ENCODE data around the gene SHC2.

The SHC2 gene

DNA sequence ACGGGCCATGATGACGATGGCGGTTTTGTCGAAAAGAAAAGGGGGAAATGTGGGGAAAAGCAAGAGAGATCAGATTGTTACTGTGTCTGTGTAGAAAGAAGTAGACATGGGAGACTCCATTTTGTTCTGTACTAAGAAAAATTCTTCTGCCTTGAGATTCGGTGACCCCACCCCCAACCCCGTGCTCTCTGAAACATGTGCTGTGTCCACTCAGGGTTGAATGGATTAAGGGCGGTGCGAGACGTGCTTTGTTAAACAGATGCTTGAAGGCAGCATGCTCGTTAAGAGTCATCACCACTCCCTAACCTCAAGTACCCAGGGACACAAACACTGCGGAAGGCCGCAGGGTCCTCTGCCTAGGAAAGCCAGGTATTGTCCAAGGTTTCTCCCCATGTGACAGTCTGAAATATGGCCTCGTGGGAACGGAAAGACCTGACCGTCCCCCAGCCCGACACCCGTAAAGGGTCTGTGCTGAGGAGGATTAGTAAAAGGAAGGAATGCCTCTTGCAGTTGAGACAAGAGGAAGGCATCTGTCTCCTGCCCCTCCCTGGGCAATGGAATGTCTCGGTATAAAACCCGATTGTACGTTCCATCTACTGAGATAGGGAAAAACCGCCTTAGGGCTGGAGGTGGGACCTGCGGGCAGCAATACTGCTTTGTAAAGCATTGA, 74.1 kb downstream of the SHC2 start:
- intact Hi-C loops (cut with DNase I), result loop anchor here (10.0 kb wide), 1 partner anchor 98 kb away; no protein-coding TSS in a partner anchor
- DNase-seq, result peak in 7 of 42 donors; percentile 6 to 51 (median 25)

DNA sequence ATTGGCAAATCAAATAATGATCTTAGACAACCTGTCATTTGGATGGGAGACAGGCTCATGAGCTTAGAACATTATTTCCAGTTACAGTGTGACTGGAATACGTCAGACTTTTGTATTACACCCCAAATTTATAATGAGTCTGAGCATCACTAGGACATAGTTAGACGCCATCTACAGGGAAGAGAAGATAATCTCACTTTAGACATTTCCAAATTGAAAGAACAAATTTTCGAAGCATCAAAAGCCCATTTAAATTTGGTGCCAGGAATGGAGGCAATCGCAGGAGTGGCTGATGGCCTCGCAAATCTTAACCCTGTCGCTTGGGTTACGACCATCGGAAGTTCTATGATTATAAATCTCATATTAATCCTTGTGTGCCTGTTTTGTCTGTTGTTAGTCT, 74.6 kb downstream of the SHC2 start:
- peak in 6 of 42 donors; percentile 3 to 20 (median 10) for DNase-seq
- intact Hi-C loops (cut with DNase I), result loop anchor here (10.0 kb wide), 1 partner anchor 99 kb away; no protein-coding TSS in a partner anchor

DNA sequence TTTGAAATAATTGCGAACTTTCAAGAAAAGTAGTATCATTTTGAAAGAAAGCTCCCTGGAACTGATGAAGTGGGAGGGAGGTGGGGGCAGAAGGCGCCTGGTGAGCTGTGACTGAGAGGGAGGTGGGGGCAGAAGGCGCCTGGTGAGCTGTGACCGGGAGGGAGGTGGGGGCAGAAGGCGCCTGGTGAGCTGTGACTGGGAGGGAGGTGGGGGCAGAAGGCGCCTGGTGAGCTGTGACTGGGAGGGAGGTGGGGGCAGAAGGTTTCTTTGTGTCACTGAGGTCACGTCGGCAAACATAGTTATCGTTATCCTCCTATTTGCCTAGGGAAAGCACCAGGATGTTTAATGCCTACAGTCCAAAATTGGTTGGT, 76.0 kb downstream of the SHC2 start:
- intact Hi-C loops (cut with DNase I), result loop anchor here (10.0 kb wide), 1 partner anchor 100 kb away; no protein-coding TSS in a partner anchor
- DNase-seq, result peak in 8 of 42 donors; percentile 5 to 42 (median 14)

DNA sequence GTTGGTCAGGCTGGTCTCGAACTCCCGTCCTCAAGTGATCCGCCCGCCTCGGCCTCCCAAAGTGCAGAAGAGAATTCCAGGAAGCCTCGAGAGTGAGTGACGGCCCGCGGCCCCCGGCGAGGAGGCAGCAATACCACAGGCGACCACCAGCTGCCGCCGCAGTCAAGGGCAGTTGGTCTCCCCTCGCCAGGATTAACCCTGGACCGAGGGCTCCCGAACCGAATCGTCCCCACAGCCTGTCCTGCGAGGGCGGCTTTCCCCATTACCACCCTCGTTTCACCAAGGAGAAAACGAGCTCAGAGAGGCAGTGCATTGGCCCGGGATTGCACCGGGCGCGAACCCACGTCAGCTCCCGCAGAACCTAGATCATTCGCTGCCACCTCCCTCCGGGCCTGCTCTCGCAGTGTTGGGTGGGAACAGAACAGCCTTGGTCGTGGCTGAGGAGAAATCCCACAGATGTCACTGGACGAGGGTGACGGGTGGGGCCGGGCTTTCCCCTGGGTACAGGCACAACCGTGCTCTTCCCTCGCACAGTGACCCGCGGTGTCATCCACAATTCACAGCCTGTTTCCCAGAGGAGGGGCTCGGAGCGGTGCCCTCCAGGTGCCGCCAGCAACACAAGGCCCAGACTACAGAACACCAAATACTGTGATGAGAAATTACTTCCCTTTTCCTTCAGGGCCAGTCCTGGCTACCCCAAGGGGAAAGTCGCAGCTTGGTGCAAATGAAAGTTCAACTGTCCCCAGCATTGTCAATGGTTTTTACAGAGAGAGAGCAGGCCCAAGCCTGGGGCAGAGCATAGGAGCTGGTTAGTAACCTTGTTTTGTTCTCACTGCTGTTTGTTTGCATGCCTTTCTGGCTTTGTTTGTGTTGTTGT, 76.7 kb downstream of the SHC2 start:
- DNase-seq, result peak in 37 of 42 donors; percentile 16 to 79 (median 46)
- intact Hi-C loops (cut with DNase I), result loop anchor here (10.0 kb wide), 1 partner anchor 101 kb away; no protein-coding TSS in a partner anchor

DNA sequence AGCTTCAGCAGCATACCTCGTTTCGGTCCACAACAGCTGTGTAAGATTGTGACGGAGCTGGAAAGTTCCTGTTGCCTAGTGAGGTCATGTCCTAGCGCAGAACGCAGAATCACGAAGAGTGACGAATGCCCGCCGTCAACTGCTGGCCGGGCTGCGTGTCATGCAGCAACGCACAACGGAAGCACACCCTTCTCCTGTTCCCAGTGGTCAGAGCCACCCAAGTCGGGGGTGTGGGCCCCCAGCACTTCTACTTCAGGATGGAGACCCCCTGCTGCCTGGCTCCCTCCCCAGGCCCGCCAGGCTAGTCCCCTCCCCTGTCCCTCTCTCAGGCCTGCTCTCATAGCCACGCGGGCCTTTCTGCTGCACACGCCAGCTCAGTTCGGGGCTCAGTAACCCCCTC, 77.8 kb downstream of the SHC2 start:
- peak in 6 of 42 donors; percentile 8 to 34 (median 22) for DNase-seq
- intact Hi-C loops (cut with DNase I), result loop anchor here (10.0 kb wide), 1 partner anchor 102 kb away; no protein-coding TSS in a partner anchor

DNA sequence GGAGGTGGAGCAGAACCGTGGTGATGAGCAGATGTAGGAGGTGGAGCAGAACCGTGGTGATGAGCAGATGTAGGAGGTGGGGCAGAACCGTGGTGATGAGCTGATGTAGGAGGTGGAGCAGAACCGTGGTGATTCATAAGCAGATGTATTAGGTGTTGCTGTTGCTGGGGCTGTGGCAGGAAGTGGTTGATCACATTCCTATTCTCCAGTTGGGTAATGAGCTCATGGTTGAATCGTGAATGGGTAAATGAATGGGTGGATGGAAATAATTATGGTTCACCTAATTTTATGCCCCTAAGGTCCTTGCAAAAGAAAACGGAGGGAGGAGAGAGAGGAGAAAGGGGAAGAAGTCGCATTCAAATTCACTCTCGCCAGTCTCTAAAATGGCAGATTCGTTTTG, 78.3 kb downstream of the SHC2 start:
- DNase-seq, result peak in 13 of 42 donors; percentile 12 to 59 (median 33)
- intact Hi-C loops (cut with DNase I), result loop anchor here (10.0 kb wide), 1 partner anchor 102 kb away; no protein-coding TSS in a partner anchor

DNA sequence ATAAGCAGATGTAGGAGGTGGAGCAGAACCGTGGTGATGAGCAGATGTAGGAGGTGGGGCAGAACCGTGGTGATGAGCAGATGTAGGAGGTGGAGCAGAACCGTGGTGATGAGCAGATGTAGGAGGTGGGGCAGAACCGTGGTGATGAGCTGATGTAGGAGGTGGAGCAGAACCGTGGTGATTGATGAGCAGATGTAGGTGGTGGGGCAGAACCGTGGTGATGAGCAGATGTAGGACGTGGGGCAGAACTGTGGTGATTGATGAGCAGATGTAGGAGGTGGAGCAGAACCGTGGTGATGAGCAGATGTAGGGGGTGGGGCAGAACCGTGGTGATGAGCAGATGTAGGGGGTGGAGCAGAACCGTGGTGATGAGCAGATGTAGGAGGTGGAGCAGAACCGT, 78.9 kb downstream of the SHC2 start:
- peak in 5 of 42 donors; percentile 9 to 28 (median 23) for DNase-seq
- intact Hi-C loops (cut with DNase I), result loop anchor here (10.0 kb wide), 1 partner anchor 103 kb away; no protein-coding TSS in a partner anchor

DNA sequence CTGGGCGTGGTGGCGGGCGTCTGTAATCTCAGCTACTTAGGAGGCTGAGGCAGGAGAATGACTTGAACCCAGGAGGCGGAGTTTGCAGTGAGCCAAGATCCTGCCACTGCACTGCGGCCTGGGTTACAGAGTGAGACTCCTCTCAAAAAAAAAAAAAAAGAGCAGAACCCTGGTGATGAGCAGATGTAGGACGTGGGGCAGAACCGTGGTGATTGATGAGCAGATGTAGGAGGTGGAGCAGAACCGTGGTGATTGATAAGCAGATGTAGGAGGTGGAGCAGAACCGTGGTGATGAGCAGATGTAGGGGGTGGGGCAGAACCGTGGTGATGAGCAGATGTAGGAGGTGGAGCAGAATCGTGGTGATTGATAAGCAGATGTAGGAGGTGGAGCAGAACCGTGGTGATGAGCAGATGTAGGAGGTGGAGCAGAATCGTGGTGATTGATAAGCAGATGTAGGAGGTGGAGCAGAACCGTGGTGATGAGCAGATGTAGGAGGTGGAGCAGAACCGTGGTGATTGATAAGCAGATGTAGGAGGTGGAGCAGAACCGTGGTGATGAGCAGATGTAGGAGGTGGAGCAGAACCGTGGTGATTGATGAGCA, 80.1 kb downstream of the SHC2 start:
- intact Hi-C loops (cut with DNase I), result loop anchor here (10.0 kb wide), 1 partner anchor 104 kb away; no protein-coding TSS in a partner anchor
- DNase-seq, result peak in 4 of 42 donors; percentile 9 to 33 (median 18)

DNA sequence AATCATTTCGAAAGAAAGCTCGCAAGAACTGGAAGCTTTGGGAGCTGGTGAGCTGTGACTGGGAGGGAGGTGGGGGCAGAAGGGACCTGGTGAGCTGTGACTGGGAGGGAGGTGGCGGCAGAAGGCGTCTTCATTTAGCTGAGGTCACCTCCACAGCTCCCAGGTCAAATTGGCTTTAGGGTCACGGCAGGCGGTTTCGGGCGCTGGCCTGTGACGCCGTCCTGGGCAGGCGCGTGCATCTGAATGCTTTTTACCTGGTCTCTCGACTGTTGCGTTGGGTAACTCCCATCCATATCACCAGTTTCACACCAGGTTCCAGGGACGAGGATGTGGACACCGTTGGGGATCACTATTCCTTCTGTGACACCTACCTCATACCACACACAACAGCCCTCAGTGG, 81.0 kb downstream of the SHC2 start:
- DNase-seq, result peak in 7 of 42 donors; percentile 4 to 34 (median 21)
- intact Hi-C loops (cut with DNase I), result loop anchor here (10.0 kb wide), 1 partner anchor 105 kb away; no protein-coding TSS in a partner anchor

DNA sequence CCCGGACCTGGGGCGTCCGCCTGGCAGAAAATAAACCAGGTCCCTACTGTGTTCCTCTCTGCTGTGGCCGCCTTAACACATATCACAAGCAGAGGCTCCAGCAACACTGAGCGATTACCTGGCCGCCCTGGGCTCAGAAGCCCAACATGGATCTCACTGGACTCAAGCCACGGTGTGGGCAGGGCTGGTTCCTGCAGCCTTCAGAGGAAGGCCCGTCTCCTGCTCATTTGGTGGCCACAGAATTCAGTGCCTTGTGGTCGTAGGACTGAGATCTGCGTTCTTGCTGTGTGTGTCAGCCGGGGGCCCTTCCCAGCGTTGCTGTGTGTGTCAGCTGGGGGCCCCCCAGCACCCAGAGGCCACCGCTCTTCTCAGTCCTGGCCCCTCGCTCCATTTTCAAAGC, 82.1 kb downstream of the SHC2 start:
- DNase-seq, result peak in 5 of 42 donors; percentile 4 to 27 (median 26)
- intact Hi-C loops (cut with DNase I), result no loop called here

DNA sequence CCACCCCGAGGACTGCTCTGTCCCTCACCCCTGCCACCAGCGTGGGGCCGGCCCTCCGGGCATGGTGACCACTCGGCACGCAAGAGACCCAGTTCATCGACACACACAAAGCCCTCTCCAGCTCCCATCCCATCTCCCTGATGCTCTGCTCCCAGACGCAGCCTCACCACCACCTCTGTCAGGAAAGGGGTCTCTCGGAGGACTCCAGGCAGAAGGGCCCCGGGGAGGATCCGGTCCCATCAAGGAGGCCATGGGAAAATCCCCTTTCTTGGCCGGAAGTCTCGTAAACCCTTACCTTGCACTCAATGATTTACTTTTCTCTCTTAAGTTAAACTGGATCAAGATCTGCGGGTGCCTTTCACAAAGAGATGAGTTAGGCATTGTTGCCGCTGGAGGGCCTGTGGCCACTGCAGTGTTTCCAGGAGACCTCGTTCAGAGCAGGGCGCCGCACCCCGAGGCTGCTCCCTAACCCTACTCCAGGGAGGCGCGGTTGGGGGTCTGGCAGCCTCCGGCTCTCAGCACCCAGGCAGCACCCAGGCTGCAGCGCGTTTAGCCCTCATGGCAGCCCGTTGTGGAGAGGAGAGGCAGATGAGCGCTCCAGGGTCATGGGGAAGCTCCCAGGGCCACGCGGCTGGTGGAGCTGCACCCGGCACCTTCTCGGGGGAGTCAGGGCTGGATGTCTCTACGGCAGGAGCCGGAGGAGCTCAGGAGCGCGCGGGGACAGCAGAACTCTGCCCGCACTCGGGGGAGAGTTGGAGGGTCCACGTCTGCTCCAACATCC, 82.8 kb downstream of the SHC2 start:
- peak in 6 of 42 donors; percentile 5 to 37 (median 14) for DNase-seq
- intact Hi-C loops (cut with DNase I), result no loop called here

DNA sequence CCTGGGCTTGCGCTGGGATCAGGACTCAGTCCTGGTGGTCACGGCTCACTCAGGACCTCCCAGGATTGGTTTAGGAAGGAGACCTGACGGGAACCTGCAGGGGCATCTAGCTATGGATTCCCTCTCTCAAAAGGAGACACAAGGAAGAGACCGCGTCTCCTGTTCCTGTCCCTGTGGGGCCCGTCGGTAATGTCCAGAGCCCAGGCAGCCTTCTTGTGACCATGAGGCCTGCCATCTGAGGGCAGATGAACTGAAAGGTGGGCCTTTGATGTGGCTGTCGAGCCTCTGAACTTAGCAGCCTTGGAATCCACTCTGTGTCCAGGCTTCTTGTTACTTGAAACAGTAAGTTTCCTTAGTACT, 84.7 kb downstream of the SHC2 start:
- peak in 1 of 42 donors; percentile 4 for DNase-seq
- intact Hi-C loops (cut with DNase I), result no loop called here

DNA sequence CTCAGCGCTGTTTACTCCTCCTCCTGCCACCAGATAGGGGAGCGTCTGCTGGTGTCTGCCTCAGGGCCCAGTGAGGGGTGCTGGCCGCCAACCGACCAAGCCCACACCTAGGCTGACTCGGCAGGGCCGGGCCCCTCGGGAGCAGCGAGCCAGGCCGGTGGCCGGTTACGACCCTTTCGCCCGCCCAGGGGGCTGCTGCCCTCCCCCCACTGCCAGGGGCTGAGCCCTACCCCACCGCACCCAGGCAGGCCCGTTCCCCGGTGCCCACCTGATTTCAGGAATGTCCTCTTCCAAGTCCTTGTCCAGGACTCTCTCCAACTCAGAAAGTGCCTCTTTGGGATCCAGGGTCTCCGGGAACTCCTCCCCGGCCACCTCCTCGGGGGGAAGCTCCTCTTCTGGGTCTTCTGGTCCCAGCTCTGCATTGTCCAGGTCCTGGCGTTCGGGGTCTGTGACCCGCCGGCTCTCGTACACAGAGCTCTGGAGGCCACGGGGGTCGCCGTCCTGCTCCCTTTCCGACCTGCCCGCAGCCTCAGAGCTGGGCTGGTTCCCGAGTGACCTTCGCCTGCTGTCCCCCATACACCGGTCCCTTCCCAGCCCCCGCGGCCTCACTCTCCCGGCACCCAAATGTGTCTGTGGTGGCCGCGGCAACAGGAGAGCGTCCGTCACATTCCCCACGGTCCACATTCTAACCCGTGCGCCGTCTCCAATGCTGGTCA, 85.3 kb downstream of the SHC2 start:
- DNase-seq, result peak in 7 of 42 donors; percentile 4 to 22 (median 13)
- intact Hi-C loops (cut with DNase I), result no loop called here

DNA sequence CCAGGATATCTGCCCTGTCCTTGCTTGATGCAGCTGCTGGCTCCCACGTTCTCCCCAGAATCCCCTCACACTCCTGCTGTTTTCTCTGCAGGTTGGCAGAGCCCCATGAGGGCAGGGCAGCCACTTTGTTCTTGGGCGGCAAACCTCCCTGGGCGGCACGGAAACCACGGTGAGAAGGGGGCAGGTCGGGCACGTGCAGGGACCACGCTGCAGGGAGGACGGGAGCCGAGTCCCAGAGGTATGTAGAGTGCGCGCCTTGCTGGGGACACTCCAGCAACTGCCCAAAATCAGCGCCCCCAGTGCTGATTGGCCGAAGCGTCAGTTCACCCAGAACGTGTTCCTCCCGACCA, 86.0 kb downstream of the SHC2 start:
- peak in 7 of 42 donors; percentile 1 to 33 (median 10) for DNase-seq
- intact Hi-C loops (cut with DNase I), result no loop called here

DNA sequence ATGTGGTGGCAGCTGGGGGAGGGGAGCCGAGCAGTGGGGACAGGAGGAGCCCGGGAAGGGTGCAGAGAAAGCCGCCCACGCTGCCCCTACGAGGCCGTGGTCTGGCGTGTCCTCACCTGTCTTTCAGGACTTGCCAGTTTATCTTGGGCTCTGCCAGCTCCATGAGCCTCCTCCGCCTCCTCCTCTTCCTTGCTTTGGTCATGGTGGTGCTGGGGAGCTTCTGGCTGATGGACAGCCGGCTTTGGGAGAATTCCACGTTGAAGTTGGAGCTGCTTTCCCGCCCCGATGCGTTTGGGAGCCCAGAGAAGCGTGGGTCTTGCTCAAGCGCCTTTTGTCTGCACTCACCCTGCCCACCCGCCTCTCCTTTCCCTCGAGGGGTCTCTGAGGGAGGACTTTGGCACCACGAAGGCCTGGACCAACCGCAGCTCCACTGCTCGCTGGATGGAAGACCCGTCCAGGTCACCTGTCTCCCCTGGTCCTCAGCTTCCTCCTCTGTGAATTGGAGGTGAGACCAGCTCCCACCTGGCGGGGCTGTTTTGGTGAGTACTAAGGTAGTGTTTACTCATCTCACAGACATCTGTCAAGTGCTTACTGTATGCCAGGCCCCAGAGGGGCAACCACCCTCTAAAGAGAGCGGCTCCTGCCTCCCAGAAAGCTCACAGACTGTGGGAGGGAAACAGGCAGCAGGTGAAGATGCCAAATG, 86.5 kb downstream of the SHC2 start:
- intact Hi-C loops (cut with DNase I), result no loop called here
- DNase-seq, result peak in 7 of 42 donors; percentile 3 to 25 (median 7)

DNA sequence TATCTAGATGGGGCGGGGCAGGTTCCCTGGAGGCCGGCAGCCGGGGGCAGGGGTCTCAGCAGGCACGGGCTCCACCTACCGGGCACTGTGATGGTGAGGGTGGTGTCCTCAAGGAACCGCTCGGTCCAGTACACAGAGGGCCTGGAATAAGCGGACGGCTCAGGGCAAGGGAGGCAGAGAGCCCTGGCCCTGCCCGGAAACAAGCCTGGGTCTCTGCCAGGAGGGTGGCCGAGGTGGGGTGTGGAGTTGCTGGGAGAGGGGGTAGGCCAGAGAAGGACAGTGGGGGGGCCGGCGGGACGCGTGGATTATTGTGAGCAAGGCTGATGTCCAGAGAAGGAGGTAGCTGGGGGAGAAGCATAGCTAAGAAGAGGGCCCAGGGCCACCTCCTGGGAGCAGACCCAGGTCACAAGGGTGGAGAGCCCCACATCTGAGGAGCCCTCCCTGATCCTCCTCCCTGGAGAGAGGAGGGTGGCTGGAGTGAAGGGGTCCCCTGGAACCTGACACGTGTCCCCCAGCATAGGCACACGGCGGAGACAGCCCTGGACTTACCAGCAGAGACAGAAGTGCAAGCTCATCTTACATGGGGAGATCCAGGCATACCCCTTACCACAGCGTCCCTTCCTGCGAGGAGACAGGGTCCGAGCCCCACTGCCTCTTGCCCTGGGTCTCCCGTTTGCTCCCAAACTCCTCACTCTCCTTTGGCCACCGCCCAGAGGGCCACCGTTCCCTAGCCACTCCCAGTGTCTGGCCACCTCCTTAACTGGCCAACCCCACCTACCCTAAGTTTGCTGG, 87.2 kb downstream of the SHC2 start:
- peak in 7 of 42 donors; percentile 3 to 33 (median 8) for DNase-seq
- intact Hi-C loops (cut with DNase I), result no loop called here
